HL-60/S4 treated with phorbol 12-myristate 13-acetate at 8.2 ng/mL for 4 days and 3 days (cell line): ENCODE results near the gene GBA2.

Experiments used
- in situ Hi-C: fragments of 300-500 bp; cut with MboI; formaldehyde crosslinking; loops from 2 replicates; pipeline ENCODE4 v1.15.0; 2022; ENCODE audit warnings: low sequenced_read_pairs

GBA2 gene

DNA sequence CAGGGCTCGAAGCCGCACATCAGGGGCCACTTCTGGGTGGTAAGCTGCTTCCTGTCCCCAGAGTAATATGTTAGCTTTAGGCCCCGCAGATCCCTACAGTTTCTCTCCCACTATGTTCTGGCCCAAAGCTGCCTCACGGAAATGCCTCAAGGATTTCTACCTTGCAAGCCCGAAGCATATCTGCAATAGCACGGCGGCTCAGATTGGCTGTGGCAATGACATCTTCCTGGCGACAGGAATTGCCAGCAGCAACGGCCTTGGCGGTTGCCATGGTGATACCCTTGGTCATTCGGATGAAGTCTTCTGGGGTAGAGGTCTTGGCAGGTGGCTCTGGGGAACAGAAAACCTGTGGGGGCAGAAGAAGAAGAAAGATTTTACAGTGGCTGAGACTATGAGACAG lies 49.0 kb downstream of the GBA2 start:
- in situ Hi-C loops: loop anchor here (25.0 kb wide), 1 partner anchor 638 kb away; the partner anchor contains the start of gene VCP

DNA sequence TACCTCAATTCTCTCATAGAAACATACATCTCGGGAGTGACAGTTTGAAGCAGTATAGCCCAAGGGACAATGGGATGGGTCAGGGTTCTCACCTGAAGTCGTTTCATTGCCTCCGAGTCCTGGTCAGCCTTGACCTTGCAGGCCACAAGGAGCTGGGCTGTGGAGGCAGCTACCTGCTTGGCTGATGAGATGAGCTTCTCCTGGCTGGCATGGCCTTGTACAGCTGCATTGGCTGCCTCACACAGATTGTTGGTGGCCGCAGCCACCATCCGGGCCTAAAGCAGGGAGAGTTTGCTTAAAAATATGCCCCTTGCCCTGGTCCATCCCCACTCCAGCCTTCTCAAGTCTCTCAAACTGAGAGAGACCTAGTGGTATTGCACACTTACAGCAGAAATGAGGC lies 50.8 kb downstream of the GBA2 start:
- in situ Hi-C loops: no loop called here

DNA sequence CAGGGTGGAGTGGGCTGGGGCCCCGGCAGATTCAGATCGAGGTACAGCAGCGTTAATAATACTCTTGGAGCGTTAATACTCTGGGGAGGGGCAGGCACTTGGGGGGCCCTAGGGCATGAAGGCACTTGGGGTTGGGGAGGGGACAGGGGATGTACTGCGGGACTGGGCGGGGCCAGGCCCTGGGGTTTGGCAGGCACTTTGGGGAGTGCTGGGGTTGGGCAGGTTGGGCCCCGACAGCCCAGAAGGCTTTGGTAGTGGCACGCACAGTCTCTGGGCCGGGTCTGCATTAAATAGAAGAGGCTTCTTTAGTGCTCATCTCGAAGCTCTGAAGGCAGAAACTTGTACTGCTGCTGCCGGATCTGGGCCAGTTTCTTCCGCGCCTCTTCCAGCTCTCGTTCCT lies 51.5 kb downstream of the GBA2 start:
- in situ Hi-C loops: no loop called here

GRCh38 chr9:35696520-35697215 lies 52.4 kb downstream of the GBA2 start:
- in situ Hi-C loops: no loop called here

DNA sequence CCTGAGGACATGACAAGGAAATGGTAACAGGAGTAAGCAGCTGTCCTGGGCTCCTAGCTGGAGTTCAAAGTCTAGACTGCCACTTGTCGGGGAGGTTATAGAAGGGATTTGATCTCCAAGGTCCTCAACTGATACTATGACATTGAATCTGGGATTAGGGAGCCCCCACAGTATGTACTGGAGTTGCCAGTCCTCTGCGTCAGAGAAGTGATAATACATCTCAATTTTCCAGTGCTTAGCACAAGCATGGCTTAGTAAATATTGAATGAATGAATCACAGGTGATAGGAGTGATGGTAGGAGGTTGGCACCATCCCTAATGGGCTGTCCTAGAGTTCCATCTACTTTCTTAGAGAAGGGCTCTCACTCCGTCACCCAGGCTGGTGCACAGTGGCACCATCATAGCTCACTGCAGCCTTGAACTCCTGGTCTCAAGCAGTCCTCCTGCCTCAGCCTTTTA lies 53.1 kb downstream of the GBA2 start:
- in situ Hi-C loops: no loop called here

DNA sequence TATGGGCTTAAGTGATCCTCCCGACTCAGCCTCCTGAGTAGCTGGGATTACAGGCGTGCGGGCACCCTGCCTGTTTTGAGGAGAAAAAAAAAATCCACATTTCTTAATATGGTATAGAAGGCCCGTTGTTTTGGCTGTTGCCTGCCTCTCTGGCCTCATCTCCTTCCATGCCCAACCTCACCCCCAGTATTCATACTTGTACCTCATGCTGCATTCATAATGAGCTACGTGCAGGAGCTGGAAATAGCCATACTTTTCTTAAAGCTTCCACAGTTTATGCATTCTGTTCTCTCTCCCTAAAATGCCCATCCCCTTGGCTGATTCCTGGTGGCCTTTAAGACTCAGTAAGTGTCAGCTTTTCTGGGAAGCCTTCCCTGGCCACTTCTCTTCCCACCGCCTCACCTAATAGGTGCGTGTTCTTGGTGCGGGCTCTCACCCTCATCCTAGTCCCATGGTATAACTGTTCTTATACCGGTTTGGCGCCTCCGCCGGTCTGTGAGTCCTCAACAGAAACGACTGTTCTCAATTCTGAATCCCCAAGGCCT lies 57.2 kb downstream of the GBA2 start:
- in situ Hi-C loops: no loop called here

- in situ Hi-C loops: no loop called here
Observed at GRCh38 chr9:35691334-35691650, 57.7 kb downstream of the GBA2 start.

DNA sequence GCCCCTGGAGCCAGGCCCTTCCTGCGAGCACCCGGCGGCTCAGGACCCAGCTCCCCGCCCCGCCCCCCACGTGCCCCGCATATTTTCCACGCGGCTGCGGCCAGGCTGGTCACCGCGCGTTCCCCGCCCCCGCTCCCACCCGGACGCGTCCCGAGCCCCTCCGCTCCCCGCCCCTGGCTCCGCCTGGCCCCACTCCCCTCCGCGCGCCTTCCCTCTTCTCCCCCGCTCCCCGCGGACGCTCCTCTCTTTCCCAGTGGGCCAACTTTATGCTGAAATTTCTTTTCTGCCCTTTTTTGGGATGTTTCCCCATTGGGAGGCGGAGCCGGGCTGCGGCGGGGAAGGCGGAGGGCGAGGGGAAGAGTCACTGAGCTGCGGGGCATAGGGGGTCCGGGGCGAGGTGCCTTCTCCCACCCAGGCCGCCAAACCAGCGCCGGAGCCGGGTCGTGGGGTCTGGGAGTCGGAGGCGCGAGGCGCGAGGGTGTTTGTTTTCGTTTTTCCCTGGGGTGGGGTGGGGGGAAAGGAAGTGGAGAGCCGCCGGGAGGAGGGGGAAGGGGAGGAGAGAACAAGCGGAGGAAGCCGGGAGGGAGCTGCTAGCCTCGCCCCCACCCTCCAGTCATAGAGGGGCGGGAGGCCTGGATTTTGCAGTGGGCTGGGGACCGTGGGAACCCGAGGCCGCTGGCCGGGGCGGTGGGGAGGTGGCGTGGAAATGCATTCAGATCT lies 58.3 kb downstream of the GBA2 start:
- in situ Hi-C loops: no loop called here

DNA sequence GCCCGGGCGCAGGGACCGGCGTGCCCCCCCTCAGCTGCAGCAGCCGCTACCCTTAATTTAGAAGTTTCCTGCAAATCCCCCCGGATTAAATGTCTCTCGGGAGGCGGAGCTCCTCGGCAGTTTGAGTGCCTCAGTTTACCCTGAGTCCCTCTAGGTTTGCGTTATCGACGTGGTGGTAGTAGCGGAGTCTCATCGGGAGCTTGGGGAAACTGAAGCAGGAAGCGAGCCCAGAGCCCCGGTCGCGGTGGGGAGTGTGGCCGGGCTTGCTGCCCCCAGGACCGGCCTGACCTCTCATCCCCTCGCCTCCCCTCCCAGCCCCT lies 58.8 kb downstream of the GBA2 start:
- in situ Hi-C loops: no loop called here

DNA sequence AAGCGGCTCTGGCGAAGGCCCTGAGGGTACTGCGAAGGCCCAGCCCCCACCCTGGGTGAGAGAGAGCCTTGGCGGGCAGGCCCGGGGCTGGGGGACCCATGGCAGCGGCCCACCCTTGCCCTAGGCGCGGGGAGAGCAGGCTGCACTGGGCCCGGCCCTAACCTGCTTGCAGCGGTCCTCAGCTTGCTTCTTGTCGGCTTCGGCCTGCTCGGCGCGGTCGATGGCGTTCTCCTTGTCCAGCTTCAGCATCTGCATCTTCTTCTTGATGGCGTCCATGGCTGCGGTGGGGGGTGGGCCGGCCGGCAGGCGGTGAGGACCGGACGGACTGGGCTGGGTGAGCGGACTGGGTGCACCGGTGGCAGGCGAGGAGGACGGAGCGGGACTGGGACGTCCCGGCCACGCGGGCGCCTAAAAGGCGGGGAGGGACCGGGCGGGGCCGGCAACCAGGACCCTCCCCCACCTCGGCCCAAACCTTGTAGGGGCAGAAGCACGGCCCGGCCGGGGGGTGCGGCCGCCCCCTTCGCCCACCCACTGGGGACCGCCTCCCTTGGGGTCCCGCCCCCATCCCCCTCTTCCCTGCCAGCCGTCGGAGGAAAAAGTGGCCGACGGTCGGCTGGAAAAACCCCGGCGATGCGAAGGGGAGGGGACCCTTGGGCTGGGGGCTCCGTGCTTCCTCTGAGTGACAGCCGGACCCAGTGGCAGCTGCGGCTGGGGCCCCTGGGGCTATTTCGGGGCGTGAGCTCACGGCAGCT lies 59.3 kb downstream of the GBA2 start, which contains the start of gene TPM2:
TSS of gene TPM2 (minus strand) at position 384 of the 752 bp plus-strand sequence. CDS start at position 276, 108 bp downstream.
- in situ Hi-C loops: no loop called here

- in situ Hi-C loops: no loop called here
Observed at GRCh38 chr9:35688558-35689541, 60.2 kb downstream of the GBA2 start.

DNA sequence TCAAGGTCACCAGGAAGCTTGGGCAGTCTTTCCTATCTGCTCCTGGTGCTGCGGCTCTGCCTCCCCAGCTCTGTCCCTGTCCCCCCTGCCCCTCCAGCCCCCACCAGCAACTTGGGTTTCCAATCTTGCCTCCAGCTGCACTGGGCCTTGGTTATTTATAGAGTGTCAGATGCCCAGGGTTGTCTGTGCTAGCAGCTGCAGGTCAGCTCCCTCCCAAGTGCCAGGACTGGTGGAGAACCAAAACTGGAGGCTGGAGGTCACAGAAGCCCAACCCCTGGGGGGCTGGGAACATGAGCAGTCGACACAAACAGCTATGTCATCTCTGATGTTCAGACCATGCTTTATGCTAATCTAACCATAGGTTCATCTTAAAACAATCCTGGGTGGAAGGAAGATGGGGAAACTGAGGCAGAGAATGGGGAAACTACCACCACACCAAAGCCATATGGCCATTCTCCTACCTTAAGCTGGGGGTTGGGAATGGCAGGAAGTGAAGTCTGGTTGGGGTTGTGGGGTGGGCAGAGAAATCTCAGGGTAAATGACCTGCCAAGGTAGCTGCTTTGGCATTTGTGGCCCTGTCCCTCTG lies 61.0 kb downstream of the GBA2 start:
- in situ Hi-C loops: no loop called here

GRCh38 chr9:35687306-35687705 lies 61.7 kb downstream of the GBA2 start:
- in situ Hi-C loops: no loop called here
